Effector CD4-positive, alpha-beta T cell (primary cell): ENCODE results near the gene LYST.
A peak's percentile ranks its signal among the peaks of the same experiment; 100 is the strongest.
"Not testable (repeated sequence)": the region's sequence is repeated elsewhere in the genome, so short reads cannot be mapped to it uniquely, and the experiment has no call there.

ENCODE experiments used
- DNase-seq: peaks from one replicate; pipeline ENCODE4 v3.0.0-alpha.2; 2020

Gene LYST

GRCh38 chr1:235649368-235650163, 217.1 kb downstream of the LYST start, which contains the start of gene GNG4:
TSS of gene GNG4 (minus strand) at chr1:235649784. CDS start at chr1:235583838, 65,946 bp downstream.
- DNase-seq, result no peak

- peak; percentile 44 for DNase-seq
Observed at GRCh38 chr1:235648954-235649367, 217.7 kb downstream of the LYST start.

- no peak for DNase-seq
Observed at GRCh38 chr1:235648407-235648907, 218.2 kb downstream of the LYST start.

GRCh38 chr1:235647537-235647936, 219.2 kb downstream of the LYST start:
- DNase-seq, result not testable (repeated sequence)

- no peak for DNase-seq
Observed at GRCh38 chr1:235646463-235646862, 220.2 kb downstream of the LYST start.

GRCh38 chr1:235644693-235645305, 221.9 kb downstream of the LYST start:
- no peak for DNase-seq

GRCh38 chr1:235643837-235644692, 222.6 kb downstream of the LYST start:
- DNase-seq, result no peak

GRCh38 chr1:235642943-235643371, 223.7 kb downstream of the LYST start:
- no peak for DNase-seq

GRCh38 chr1:235642011-235642942, 224.4 kb downstream of the LYST start:
- peak; percentile 47 for DNase-seq

GRCh38 chr1:235640580-235640979, 226.1 kb downstream of the LYST start:
- DNase-seq, result no peak

GRCh38 chr1:235639226-235640205, 227.2 kb downstream of the LYST start:
- DNase-seq, result no peak

- DNase-seq, result not testable (repeated sequence)
Observed at GRCh38 chr1:235638612-235639011, 228.1 kb downstream of the LYST start.

- DNase-seq, result no peak
Observed at GRCh38 chr1:235637756-235638534, 228.8 kb downstream of the LYST start.

- no peak for DNase-seq
Observed at GRCh38 chr1:235635938-235636662, 230.6 kb downstream of the LYST start.

- no peak for DNase-seq
Observed at GRCh38 chr1:235632506-235633401, 234.0 kb downstream of the LYST start.

- no peak for DNase-seq
Observed at GRCh38 chr1:235631816-235632215, 234.9 kb downstream of the LYST start.

GRCh38 chr1:235628316-235629005, 238.2 kb downstream of the LYST start:
- DNase-seq, result no peak
